Psoas muscle (tissue), 8 donors: Measurements from ENCODE around the gene LINGO1. TPM values are rescaled to one million over a fixed set of nuclear protein-coding genes. Genes with fewer than 3 reads are reported as not detected.
A peak's percentile ranks its signal among the peaks of the same experiment; 100 is the strongest.

Experiments
- ATAC-seq, 4 donors: fragments of 200-7000 bp; cut with Tn5 transposase; one replicate each; pipeline ENCODE4 v1.9.1; 2020; ENCODE audit warnings: moderate library complexity in 3 of 4, mild to moderate bottlenecking in 2 of 4
- DNase-seq, 2 donors: peaks; one replicate each; pipeline ENCODE4 v3.0.0-alpha.2; 2020
- H3K27ac ChIP-seq: fragments of 200-600 bp; one replicate; pipeline ENCODE4 v1.8.0; 2022
- H3K27me3 ChIP-seq, 3 donors: fragments of 200-600 bp in 1 of 3; one replicate each; pipeline versions ENCODE4 v1.6.1 to v1.8.0; 2013 to 2022; ENCODE audit warnings: low read length in 2 of 3, mild to moderate bottlenecking in 2 of 3, moderate library complexity in 1 of 3; ENCODE audit not compliant: insufficient read depth in 3 of 3
- H3K36me3 ChIP-seq, 2 donors: fragments of 200-600 bp in 1 of 2; one replicate each; pipeline versions ENCODE4 v1.6.1 to v1.8.0; 2013 to 2022; ENCODE audit warnings: low read depth in 1 of 2, mild to moderate bottlenecking in 1 of 2, moderate library complexity in 1 of 2; ENCODE audit not compliant: insufficient read depth in 1 of 2
- H3K4me1 ChIP-seq: fragments of 200-600 bp; one replicate; pipeline ENCODE4 v1.8.0; 2022
- H3K4me3 ChIP-seq: fragments of 200-600 bp; one replicate; pipeline ENCODE4 v1.8.0; 2022; ENCODE audit warnings: mild to moderate bottlenecking
- H3K9me3 ChIP-seq: fragments of 200-600 bp; one replicate; pipeline ENCODE4 v1.8.0; 2022
- CTCF ChIP-seq: fragments of 200-600 bp; IDR thresholded peaks from one replicate; pipeline ENCODE4 v1.8.0; 2022; ENCODE audit warnings: antibody characterized with exemption
- WGBS, 3 donors: extraction: QIAGEN DNeasy Blood & Tissue Kit; methylation state at CpG; one replicate each; pipeline versions ENCODE4 v1.1.6 to v1.1.7; 2013; 5-methylcytosine and 5-hydroxymethylcytosine counted together
- intact Hi-C, 2 donors: fragments of 100-400 bp; cut with DNase I; formaldehyde crosslinking; loops; one replicate each; pipeline versions ENCODE4 v1.11.0 to v1.14.2; 2022
- polyA plus RNA-seq, 3 donors: library from polyadenylated mRNA; stranded (reverse); fragments of 200-250 nt; gene quantifications; one replicate each; pipeline ENCODE4 v1.2.3, GENCODE V29; 2013
- total RNA-seq, 4 donors: library from RNA; stranded (reverse); fragmentation: NEBNext Ultra II Directional in 2 of 4; extraction: Animal tissue kit (Norgen Biotek cat#: 25700) in 2 of 4; gene quantifications; one replicate each; pipeline versions ENCODE4 v1.2.1 to v1.2.4, GENCODE V29; 2021 to 2023
- donor health status: healthy with polysubstance abuse.
- donor health status: DM: no; HTN: no; CAD: no; lungs with moderate emphysema.
- donor health status: Bipolar disorder and iron deficiency.
- donor health status: healthy.
- donor health status: DM: yes; HTN: yes; CAD: no.
- donor health status: DM: no; HTN: no; CAD: no.
- donor health status: DM: no; HTN: no; CAD: no.
- donor health status: DM: yes; HTN: yes; CAD: no.

The LINGO1 gene
- total and polyA plus RNA-seq, 7 donors: 0.25 to 0.62 (median 0.43) TPM

DNA sequence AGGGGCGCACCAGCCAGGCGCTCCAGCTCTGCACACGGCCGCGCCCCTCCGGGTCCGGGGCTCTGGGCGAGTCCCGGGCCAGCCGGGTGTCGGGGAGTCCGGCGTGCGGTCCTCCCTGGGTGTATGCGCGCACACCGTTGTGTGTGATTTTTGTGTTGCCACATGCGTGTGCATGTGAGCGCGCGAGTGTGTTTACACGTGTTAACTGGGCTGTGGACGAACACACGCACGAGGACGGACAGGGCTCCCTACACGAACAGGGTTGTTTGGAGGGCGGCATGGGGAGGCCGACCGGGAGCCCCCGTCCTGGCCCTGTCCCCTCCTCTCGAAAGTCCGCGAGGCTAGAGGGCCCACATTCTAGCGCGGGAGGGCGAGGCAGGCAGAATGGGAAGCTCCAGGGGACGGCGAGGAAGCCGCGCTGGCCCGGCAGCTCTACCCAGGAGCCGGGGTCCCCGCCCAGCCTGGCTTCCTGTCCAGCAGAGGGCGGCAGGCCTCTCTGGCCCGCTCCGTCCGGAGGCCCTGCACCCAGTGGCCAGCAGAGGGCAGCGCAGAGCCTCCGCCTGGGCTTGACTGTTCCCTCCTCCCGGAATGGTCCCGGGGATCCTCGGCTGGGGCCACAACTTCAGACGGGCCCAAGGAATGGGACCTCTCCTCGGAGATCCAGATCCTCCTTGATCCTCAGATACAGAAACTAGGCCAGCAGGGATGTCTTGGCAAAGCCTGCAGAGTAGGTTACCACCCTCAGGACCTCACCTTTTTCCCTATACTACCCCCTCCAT is 611 bp upstream of the LINGO1 start:
- H3K27me3 ChIP-seq: peaks cover 0 to 60% (median 12%) of the 10 kb centered on the region in 3 donors
- peak overlapping the region; percentile 65 for H3K4me3 ChIP-seq
- 0 to 1% (median 1%) methylated on average over 47 to 55 of the region's 55 CpGs for WGBS, 3 donors
- H3K27ac ChIP-seq: no peak overlapping the region
- intact Hi-C loops: loop anchor here in 1 of 2 donors (1.0 to 10.0 kb wide), 2 partner anchors 188 to 529 kb away; no protein-coding TSS in a partner anchor
- peak; percentile 91 to 93 for DNase-seq
- no peaks in the 10 kb centered on the region for H3K9me3 ChIP-seq
- peaks cover 4% of the 10 kb centered on the region for H3K4me1 ChIP-seq
- ATAC-seq: peak; percentile 96 to 98 (median 97)
- no peaks in the 10 kb centered on the region for H3K36me3 ChIP-seq
- peak; percentile 100 for TF ChIP-seq CTCF

GRCh38 chr15:77631745-77632533 is 773 bp downstream of the LINGO1 start:
- H3K27ac ChIP-seq: no peak overlapping the region
- H3K27me3 ChIP-seq: peaks cover 0 to 60% (median 14%) of the 10 kb centered on the region in 3 donors
- H3K4me1 ChIP-seq: peaks cover 4% of the 10 kb centered on the region
- no peak for TF ChIP-seq CTCF
- no peak for DNase-seq
- 6 to 12% (median 10%) methylated on average over 12 to 47 of the region's 47 CpGs for WGBS, 3 donors
- H3K9me3 ChIP-seq: no peaks in the 10 kb centered on the region
- ATAC-seq: no peak
- peak overlapping the region; percentile 58 for H3K4me3 ChIP-seq
- intact Hi-C loops: loop anchor here in 1 of 2 donors (10.0 kb wide), 1 partner anchor 527 kb away; no protein-coding TSS in a partner anchor
- H3K36me3 ChIP-seq: no peaks in the 10 kb centered on the region

DNA sequence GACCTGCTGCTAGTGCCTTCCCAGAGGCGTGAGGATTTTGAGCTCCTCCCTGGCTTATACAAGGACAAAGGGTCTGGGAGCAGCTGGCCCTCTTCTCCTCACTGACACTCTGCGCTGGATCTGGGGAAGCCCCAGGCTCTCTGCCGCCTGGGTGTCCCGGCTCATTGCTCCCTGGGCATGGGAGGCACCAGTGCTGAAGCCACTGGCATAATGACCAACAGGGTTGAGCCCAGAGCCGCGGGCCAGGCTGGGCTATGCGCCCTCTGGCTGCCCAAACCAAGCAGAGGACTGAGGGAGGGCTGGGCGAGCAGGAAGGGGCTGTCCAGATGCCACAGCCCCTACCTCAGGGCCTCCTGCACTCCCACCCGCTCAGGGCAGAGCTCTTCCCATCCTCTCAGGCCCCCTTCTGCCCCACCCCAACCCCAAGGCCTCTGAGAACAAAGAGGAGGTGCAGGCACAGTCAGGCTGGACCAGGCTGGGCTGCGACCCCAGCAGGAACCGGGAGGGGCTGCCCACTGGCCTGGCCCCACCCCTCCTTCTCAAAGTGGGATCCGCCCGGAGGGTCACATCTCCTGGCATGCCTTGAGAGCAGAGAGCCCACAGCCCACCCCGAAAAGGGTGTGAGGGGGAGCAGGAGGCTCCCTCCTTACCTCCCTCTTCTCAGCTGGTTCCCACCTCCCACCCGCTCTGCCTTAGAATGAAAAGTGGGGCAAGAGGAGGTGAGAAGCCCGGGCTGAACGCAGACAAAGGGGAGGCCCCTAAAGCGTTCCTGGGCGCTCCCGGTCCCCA is 1.6 kb downstream of the LINGO1 start:
- H3K36me3 ChIP-seq: no peaks in the 10 kb centered on the region
- peaks cover 0 to 60% (median 14%) of the 10 kb centered on the region in 3 donors for H3K27me3 ChIP-seq
- ATAC-seq: peak in 2 of 4 donors; percentile 31 to 33
- no peak for TF ChIP-seq CTCF
- no peaks in the 10 kb centered on the region for H3K9me3 ChIP-seq
- intact Hi-C loops: loop anchor here in 1 of 2 donors (10.0 kb wide), 1 partner anchor 526 kb away; no protein-coding TSS in a partner anchor
- H3K4me3 ChIP-seq: no peak overlapping the region
- peaks cover 4% of the 10 kb centered on the region for H3K4me1 ChIP-seq
- DNase-seq: no peak
- H3K27ac ChIP-seq: no peak overlapping the region
- WGBS, 3 donors: 27 to 29% (median 28%) methylated on average over 20 of the region's 20 CpGs

GRCh38 chr15:77630056-77630455 is 2.7 kb downstream of the LINGO1 start:
- 71 to 81% (median 81%) methylated on average over 8 to 9 of the region's 9 CpGs for WGBS, 3 donors
- Histone ChIP-seq H3K4me1 (peaks cover 4% of the 10 kb centered on the region), H3K27ac (no peak overlapping the region), H3K36me3 (no peaks in the 10 kb centered on the region), H3K9me3 (no peaks in the 10 kb centered on the region), H3K4me3 (no peak overlapping the region), H3K27me3 (peaks cover 0 to 53% (median 15%) of the 10 kb centered on the region in 3 donors)
- TF ChIP-seq CTCF: no peak
- intact Hi-C loops: loop anchor here in 1 of 2 donors (10.0 kb wide), 1 partner anchor 525 kb away; no protein-coding TSS in a partner anchor
- ATAC-seq (no peak), DNase-seq (no peak)
